ENCODE results near the gene ABHD12B.

DNA sequence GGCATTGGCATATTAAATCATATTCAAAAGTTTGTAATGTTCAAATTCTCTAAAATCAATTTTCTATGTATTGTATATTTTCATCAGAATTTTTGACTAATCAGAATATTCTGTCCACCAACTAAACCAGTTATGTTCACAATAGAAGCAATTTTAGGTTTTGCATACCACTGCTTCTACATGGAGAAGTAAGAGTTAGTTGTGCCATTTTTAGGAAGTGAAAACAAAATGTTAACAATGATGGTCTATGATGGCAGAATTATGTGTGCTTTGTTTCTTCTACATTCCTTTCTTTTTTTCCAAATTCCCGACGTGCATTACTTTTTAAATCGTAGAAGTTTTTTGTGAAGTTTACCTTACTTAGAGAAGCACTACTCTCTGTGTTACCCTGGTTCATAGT, 29.5 kb downstream of the ABHD12B start:
- TF ChIP-seq POLR2A (IDR thresholded peaks at IDR 0.05; ENCODE audit: low read depth, low read length) (no peak), CTCF (IDR thresholded peaks at IDR 0.05; ENCODE audit: extremely low read depth in 1 of 2, insufficient read depth in 1 of 2, low read depth in 1 of 2, low read length in 2 of 2) (no peak)
